ENCODE data around the gene CDC42BPB. TPM values are rescaled to one million over a fixed set of nuclear protein-coding genes. Genes with fewer than 3 reads are reported as not detected.

The CDC42BPB gene
- total and polyA plus RNA-seq, 2 of the 13 experiments (the other 11 are each of a cell fraction or from before 2014, with no cell fraction given): 19.7 to 32.3 TPM

- TF ChIP-seq SKIL (CRISPR knock-in tag; IDR thresholded peaks at IDR 0.05; ENCODE audit: borderline replicate concordance) (peak; percentile 58; the same call in 1 of the 2 replicates), IRF1 (CRISPR knock-in tag; IDR thresholded peaks at IDR 0.05; ENCODE audit: low read depth) (no peak), ZNF552 (CRISPR knock-in tag; IDR thresholded peaks at IDR 0.05; ENCODE audit: borderline replicate concordance) (peak; percentile 77; the same call in 1 of the 2 replicates), ZNF207 (IDR thresholded peaks at IDR 0.05; ENCODE audit: borderline replicate concordance) (no peak), NFATC3 (CRISPR knock-in tag; IDR thresholded peaks at IDR 0.05) (0 out of 2 replicates have a peak, but pooled peaks have one; percentile 69), ATAD3A (CRISPR knock-in tag; IDR thresholded peaks at IDR 0.05) (no peak), ZC3H4 (CRISPR knock-in tag; IDR thresholded peaks at IDR 0.05; ENCODE audit: borderline replicate concordance) (no peak), CCAR2 (optimal IDR thresholded peaks at IDR 0.05; ENCODE audit: low read depth, low read length) (no peak), GPN1 (CRISPR knock-in tag; IDR thresholded peaks at IDR 0.05; ENCODE audit: borderline replicate concordance) (no peak; the same call in 1 of the 2 replicates), ZNF879 (CRISPR knock-in tag; IDR thresholded peaks at IDR 0.05) (0 out of 2 replicates have a peak, but pooled peaks have one; percentile 17), RERE (CRISPR knock-in tag; IDR thresholded peaks at IDR 0.05; ENCODE audit: low read depth) (no peak), TFAP4 (IDR thresholded peaks at IDR 0.05; ENCODE audit: borderline replicate concordance, low read depth) (no peak)
- TF ChIP-seq, protein P1, sequence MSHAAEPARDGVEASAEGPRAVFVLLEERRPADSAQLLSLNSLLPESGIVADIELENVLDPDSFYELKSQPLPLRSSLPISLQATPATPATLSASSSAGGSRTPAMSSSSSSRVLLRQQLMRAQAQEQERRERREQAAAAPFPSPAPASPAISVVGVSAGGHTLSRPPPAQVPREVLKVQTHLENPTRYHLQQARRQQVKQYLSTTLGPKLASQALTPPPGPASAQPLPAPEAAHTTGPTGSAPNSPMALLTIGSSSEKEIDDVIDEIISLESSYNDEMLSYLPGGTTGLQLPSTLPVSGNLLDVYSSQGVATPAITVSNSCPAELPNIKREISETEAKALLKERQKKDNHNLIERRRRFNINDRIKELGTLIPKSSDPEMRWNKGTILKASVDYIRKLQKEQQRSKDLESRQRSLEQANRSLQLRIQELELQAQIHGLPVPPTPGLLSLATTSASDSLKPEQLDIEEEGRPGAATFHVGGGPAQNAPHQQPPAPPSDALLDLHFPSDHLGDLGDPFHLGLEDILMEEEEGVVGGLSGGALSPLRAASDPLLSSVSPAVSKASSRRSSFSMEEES (CRISPR knock-in tag; IDR thresholded peaks at IDR 0.05): peak; percentile 82
- TF ChIP-seq, protein P2, sequence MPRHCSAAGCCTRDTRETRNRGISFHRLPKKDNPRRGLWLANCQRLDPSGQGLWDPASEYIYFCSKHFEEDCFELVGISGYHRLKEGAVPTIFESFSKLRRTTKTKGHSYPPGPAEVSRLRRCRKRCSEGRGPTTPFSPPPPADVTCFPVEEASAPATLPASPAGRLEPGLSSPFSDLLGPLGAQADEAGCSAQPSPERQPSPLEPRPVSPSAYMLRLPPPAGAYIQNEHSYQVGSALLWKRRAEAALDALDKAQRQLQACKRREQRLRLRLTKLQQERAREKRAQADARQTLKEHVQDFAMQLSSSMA (CRISPR knock-in tag; IDR thresholded peaks at IDR 0.05): no peak
These were observed 134.7 kb downstream of the CDC42BPB start, which contains the start of gene AMN (continued) for GRCh38 chr14:102922490-102923200.
